ENCODE results near the gene COLQ. TPM values are rescaled to one million over a fixed set of nuclear protein-coding genes. Genes with fewer than 3 reads are reported as not detected.

Gene COLQ
- total RNA-seq, 1 experiment from 2014 or later, result 1.9 TPM

- DNase-seq (ENCODE audit: low read depth, low spot score) (no peak), ATAC-seq (no peak)
- ChIA-PET CTCF (no interaction called here), POLR2A (no interaction called here), RAD21 (ENCODE audit: low non-redundant PET in 1 of 2, low total read pairs in 2 of 2, uncharacterized antibody in 2 of 2, unreplicated experiment in 2 of 2) (no interaction called here)
- Histone ChIP-seq H2AFZ (ENCODE audit: low read depth, low read length, poor library complexity, severe bottlenecking) (no peak overlapping the region), H4K20me1 (ENCODE audit: insufficient read depth) (no peaks in the 10 kb centered on the region), H3K9ac (ENCODE audit: low read length) (no peak overlapping the region), H3K36me3 (ENCODE audit: control insufficient read depth in 1 of 2, insufficient read depth in 2 of 2, low read length in 2 of 2) (no peaks in the 10 kb centered on the region), H3K9me2 (ENCODE audit: insufficient read depth) (no peaks in the 10 kb centered on the region), H3K27me3 (ENCODE audit: insufficient read depth, low read length) (no peaks in the 10 kb centered on the region), H3K4me1 (ENCODE audit: control insufficient read depth in 1 of 2, insufficient read depth in 2 of 2, low read length in 2 of 2) (no peaks in the 10 kb centered on the region), H3K4me3 (replicated peaks in 1 of 2; ENCODE audit: low read depth in 1 of 2, low read length in 2 of 2) (no peak overlapping the region), H3K79me2 (ENCODE audit: insufficient read depth, low read length) (no peaks in the 10 kb centered on the region), H3K27ac (ENCODE audit: low read depth, low read length) (no peak overlapping the region), H3K9me3 (ENCODE audit: control insufficient read depth in 1 of 2, insufficient read depth in 1 of 2, low read depth in 1 of 2, low read length in 2 of 2) (no peaks in the 10 kb centered on the region), H3K4me2 (ENCODE audit: low read length) (no peak overlapping the region)
- intact Hi-C loops (cut with micrococcal nuclease), result no loop called here
- TF ChIP-seq, protein P1, sequence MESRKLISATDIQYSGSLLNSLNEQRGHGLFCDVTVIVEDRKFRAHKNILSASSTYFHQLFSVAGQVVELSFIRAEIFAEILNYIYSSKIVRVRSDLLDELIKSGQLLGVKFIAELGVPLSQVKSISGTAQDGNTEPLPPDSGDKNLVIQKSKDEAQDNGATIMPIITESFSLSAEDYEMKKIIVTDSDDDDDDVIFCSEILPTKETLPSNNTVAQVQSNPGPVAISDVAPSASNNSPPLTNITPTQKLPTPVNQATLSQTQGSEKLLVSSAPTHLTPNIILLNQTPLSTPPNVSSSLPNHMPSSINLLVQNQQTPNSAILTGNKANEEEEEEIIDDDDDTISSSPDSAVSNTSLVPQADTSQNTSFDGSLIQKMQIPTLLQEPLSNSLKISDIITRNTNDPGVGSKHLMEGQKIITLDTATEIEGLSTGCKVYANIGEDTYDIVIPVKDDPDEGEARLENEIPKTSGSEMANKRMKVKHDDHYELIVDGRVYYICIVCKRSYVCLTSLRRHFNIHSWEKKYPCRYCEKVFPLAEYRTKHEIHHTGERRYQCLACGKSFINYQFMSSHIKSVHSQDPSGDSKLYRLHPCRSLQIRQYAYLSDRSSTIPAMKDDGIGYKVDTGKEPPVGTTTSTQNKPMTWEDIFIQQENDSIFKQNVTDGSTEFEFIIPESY (IDR thresholded peaks at IDR 0.05; ENCODE audit: extremely low read depth, insufficient replicate concordance, low read length), result no peak
- TF ChIP-seq REST (IDR thresholded peaks at IDR 0.05; ENCODE audit: low read depth) (no peak), YY1 (IDR thresholded peaks at IDR 0.05; ENCODE audit: extremely low read depth, insufficient replicate concordance, low read depth, low read length) (no peak)
- BruUV-seq (replicated peaks), result no TSS peak
Observed at GRCh38 chr3:15496341-15496664, 25.2 kb downstream of the COLQ start.
